Mesothelial cell of epicardium (in vitro differentiated cells): Measurements from ENCODE around the gene CREBRF. TPM values are rescaled to one million over a fixed set of nuclear protein-coding genes. Genes with fewer than 3 reads are reported as not detected.

Experiments
- DNase-seq, 2 experiments: peaks; one replicate each; pipeline ENCODE4 v3.0.0; 2021; ENCODE audit warnings: low spot score in 2 of 2; ENCODE audit not compliant: unreplicated experiment in 2 of 2
- H3K27ac Mint-ChIP-seq: 2 replicates; pipeline ENCODE4 v1.8.0; 2021; ENCODE audit warnings: mixed read lengths
- H3K27me3 Mint-ChIP-seq: 2 replicates; pipeline ENCODE4 v1.8.0; 2021; ENCODE audit warnings: low read depth, mixed read lengths
- H3K36me3 Mint-ChIP-seq: 2 replicates; pipeline ENCODE4 v1.8.0; 2021; ENCODE audit warnings: mixed read lengths
- H3K4me1 Mint-ChIP-seq: 2 replicates; pipeline ENCODE4 v1.8.0; 2021; ENCODE audit warnings: mixed read lengths
- H3K4me3 Mint-ChIP-seq: 2 replicates; pipeline ENCODE4 v1.8.0; 2021; ENCODE audit warnings: mild to moderate bottlenecking, moderate library complexity, mixed read lengths
- H3K9me3 Mint-ChIP-seq: 2 replicates; pipeline ENCODE4 v1.8.0; 2021; ENCODE audit warnings: mixed read lengths
- total RNA-seq: library from RNA; stranded (reverse); gene quantifications from 3 replicates; pipeline ENCODE4 v1.2.1, GENCODE V29; 2021
- TF ChIP-seq, protein P1 (sequence below): fragments of 200-600 bp; sonication (generic); IDR thresholded peaks from one replicate; pipeline ENCODE4 v1.5.0; 2021; ENCODE audit warnings: antibody characterized with exemption; ENCODE audit not compliant: unreplicated experiment

Gene CREBRF
- total RNA-seq, 1 donor from 2014 or later = 20.3 TPM

DNA sequence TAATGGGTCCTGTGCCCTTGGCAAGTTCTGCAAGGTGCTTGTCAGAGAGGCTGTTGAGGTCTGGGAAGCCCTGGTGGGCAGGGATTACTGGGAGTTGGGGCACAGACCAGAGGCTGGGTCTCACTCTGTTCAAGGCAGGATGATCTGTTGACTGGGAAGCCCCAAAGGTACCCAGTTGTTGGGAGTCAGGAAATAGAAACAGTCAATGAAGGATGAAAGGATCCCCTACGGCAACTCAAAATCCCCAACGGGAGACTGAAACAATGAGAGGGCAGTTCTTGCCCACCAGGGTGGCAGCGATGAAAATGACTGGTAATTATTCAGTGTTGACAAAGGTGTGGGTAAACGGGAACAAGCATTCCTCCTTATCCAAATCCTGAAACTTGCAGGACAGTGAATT, 119.4 kb downstream of the CREBRF start:
- Mint-ChIP-seq H3K4me1 (no peaks in the 10 kb centered on the region), H3K27ac (no peak overlapping the region), H3K36me3 (no peaks in the 10 kb centered on the region), H3K4me3 (no peak overlapping the region), H3K9me3 (peaks cover 7% of the 10 kb centered on the region), H3K27me3 (peaks cover 20% of the 10 kb centered on the region)
- DNase-seq = no peak
- TF ChIP-seq, protein P1, sequence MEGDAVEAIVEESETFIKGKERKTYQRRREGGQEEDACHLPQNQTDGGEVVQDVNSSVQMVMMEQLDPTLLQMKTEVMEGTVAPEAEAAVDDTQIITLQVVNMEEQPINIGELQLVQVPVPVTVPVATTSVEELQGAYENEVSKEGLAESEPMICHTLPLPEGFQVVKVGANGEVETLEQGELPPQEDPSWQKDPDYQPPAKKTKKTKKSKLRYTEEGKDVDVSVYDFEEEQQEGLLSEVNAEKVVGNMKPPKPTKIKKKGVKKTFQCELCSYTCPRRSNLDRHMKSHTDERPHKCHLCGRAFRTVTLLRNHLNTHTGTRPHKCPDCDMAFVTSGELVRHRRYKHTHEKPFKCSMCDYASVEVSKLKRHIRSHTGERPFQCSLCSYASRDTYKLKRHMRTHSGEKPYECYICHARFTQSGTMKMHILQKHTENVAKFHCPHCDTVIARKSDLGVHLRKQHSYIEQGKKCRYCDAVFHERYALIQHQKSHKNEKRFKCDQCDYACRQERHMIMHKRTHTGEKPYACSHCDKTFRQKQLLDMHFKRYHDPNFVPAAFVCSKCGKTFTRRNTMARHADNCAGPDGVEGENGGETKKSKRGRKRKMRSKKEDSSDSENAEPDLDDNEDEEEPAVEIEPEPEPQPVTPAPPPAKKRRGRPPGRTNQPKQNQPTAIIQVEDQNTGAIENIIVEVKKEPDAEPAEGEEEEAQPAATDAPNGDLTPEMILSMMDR = no peak

DNA sequence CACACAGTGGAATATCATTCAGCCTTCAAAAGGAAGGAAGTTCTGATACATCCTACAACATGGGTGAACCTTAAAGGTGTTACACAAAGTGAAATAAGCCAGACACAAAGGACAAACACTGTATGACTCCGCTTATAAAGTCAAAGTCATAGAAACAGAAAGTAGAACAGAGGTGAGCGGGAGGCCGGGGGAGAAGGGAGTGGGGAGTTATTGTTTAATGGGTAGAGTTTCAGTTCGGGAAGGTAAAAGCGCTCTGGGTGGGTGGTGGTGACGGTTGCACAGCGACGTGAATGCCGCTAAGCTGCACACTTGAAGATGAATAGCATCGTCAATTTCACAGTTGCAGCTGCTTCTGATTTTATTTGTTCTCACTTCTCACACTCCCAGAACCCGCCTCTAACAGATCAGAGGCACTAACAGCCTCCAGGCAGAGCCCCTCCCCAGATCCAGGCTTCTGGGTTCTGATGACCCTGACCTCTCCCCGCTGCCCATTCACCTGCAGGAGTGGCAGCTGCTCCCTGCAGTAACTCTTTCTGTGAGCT, 122.3 kb downstream of the CREBRF start:
- no peaks in the 10 kb centered on the region for H3K4me1 Mint-ChIP-seq
- no peak overlapping the region for H3K27ac Mint-ChIP-seq
- H3K36me3 Mint-ChIP-seq = no peaks in the 10 kb centered on the region
- H3K27me3 Mint-ChIP-seq = peaks cover 22% of the 10 kb centered on the region
- H3K4me3 Mint-ChIP-seq = no peak overlapping the region
- TF ChIP-seq, protein P1 = no peak
- H3K9me3 Mint-ChIP-seq = peaks cover 4% of the 10 kb centered on the region
- no peak for DNase-seq

DNA sequence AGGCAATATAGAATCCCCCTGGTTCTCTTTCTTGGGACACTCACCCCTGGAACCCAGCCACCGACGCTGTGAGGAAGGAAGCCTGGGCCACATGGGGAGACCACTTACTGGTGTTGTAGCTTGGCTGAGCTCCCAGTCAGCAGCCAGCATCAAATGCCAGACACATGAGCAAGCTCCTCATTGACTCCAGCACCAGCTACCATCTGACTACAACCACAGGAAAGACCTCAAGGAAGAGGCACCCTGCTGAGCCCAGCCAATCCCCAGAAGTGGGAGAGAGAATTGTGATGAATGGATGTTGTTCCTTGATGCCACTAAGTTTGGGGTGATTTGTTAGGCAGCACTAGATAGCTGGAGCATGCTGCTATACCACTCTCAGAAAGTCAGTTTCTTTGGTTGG, 124.2 kb downstream of the CREBRF start:
- Mint-ChIP-seq H3K4me1 (no peaks in the 10 kb centered on the region), H3K36me3 (no peaks in the 10 kb centered on the region), H3K4me3 (no peak overlapping the region), H3K27ac (no peak overlapping the region), H3K27me3 (peaks cover 18% of the 10 kb centered on the region), H3K9me3 (peaks cover 4% of the 10 kb centered on the region)
- TF ChIP-seq, protein P1 = no peak
- DNase-seq = no peak

DNA sequence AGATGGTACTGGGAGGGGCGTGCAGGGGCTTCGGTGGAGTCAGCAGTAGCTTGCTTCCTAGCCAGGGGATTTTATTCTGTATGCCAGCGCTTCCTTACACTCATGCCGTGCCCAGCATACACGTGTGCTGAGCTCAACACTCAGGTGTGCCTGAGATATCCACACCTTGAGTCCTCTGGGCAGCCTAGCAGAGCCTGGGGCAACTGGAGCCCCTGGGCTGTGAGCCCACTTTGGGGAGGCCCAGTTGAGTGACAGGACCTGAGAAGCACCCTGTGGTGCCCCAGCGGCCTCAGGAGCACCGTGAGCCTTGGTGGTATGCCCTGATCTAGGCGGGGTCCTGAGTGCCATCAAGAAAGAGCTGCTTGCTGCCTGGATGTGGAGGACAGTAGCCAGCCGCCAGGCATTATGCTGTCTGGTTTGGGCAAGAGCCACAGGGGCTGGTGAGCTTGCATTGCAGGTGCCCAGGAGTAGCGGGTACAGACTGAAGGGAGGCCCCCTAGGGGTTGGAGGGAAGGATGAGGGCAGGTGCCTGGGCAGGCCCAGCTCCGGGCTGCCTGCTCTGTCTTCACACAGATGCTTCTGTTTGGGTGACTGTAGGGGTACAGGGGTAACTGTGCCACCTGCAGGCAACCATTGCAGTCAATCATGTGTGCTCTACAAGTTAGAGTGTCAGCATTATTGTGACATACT, 131.0 kb downstream of the CREBRF start:
- H3K4me1 Mint-ChIP-seq = no peaks in the 10 kb centered on the region
- no peak for DNase-seq
- H3K27me3 Mint-ChIP-seq = peaks cover 23% of the 10 kb centered on the region
- H3K4me3 Mint-ChIP-seq = no peak overlapping the region
- no peaks in the 10 kb centered on the region for H3K36me3 Mint-ChIP-seq
- no peaks in the 10 kb centered on the region for H3K9me3 Mint-ChIP-seq
- H3K27ac Mint-ChIP-seq = no peak overlapping the region
- TF ChIP-seq, protein P1 = no peak

- TF ChIP-seq, protein P1 = no peak
- Mint-ChIP-seq H3K27ac (no peak overlapping the region), H3K4me3 (no peak overlapping the region), H3K36me3 (no peaks in the 10 kb centered on the region), H3K4me1 (no peaks in the 10 kb centered on the region), H3K9me3 (no peaks in the 10 kb centered on the region), H3K27me3 (peaks cover 30% of the 10 kb centered on the region)
- no peak for DNase-seq
Measured at GRCh38 chr5:173188280-173188679, 132.1 kb downstream of the CREBRF start.

Other genes with a start within 250 kb of the CREBRF start
- gene ERGIC1, start 222.1 kb upstream of the CREBRF start, total RNA-seq = 107 to 110 TPM (median 109 TPM) in 3 replicates
- gene RPL26L1, start 96.9 kb upstream of the CREBRF start, total RNA-seq = 43.0 to 43.9 TPM (median 43.9 TPM) in 3 replicates
- gene ATP6V0E1, start 72.6 kb upstream of the CREBRF start, total RNA-seq = 116 to 125 TPM (median 120 TPM) in 3 replicates
- 10.8 to 12.2 TPM (median 11.2 TPM) in 3 replicates for gene BNIP1, start 88.2 kb downstream of the CREBRF start, total RNA-seq
- 0.27 to 0.76 TPM (median 0.27 TPM) in 3 replicates for gene NKX2-5, start 178.9 kb downstream of the CREBRF start, total RNA-seq